Ascending aorta (tissue), 2 donors: ENCODE measurements around the gene TLX3. TPM values are rescaled to one million over a fixed set of nuclear protein-coding genes. Genes with fewer than 3 reads are reported as not detected.

Experiments
- DNase-seq, 2 donors: peaks; one replicate each; pipeline ENCODE4 v3.0.0-alpha.2; 2019; ENCODE audit warnings: low spot score in 2 of 2
- H3K27ac ChIP-seq, 2 donors: fragments of 200-600 bp; sonication (generic); one replicate each; pipeline ENCODE4 v1.5.1; 2016 to 2017; ENCODE audit warnings: mild to moderate bottlenecking in 1 of 2
- H3K27me3 ChIP-seq: fragments of 200-600 bp; sonication (generic); one replicate; pipeline ENCODE4 v1.5.1; 2017
- H3K36me3 ChIP-seq, 2 donors: fragments of 200-600 bp; sonication (generic); one replicate each; pipeline ENCODE4 v1.5.1; 2016
- H3K4me1 ChIP-seq, 2 donors: fragments of 200-600 bp; sonication (generic); one replicate each; pipeline ENCODE4 v1.5.1; 2016 to 2017; ENCODE audit warnings: mild to moderate bottlenecking in 1 of 2
- H3K4me3 ChIP-seq, 2 donors: fragments of 200-600 bp; sonication (generic); one replicate each; pipeline ENCODE4 v1.5.1; 2016 to 2017; ENCODE audit warnings: mild to moderate bottlenecking in 1 of 2
- H3K9me3 ChIP-seq, 2 donors: fragments of 200-600 bp; sonication (generic); one replicate each; pipeline ENCODE4 v1.5.1; 2016
- CTCF ChIP-seq, 3 experiments: fragments of 200-600 bp in 2 of 3; fragments of 450-650 bp in 1 of 3; sonication (generic) in 2 of 3; IDR thresholded peaks; one replicate each; pipeline ENCODE4 v1.5.1; 2016 to 2019; ENCODE audit warnings: antibody characterized with exemption in 3 of 3, mild to moderate bottlenecking in 1 of 3, moderate library complexity in 1 of 3
- intact Hi-C: fragments of 100-400 bp; cut with DNase I; formaldehyde crosslinking; loops from one replicate; pipeline ENCODE4 v1.15.1; 2023
- total RNA-seq: library from RNA; depleted of rRNA; stranded (reverse); fragments of >200 nt; gene quantifications from one replicate; pipeline ENCODE4 v1.1.0, GENCODE V29; 2016

The TLX3 gene
- not detected for total RNA-seq

DNA sequence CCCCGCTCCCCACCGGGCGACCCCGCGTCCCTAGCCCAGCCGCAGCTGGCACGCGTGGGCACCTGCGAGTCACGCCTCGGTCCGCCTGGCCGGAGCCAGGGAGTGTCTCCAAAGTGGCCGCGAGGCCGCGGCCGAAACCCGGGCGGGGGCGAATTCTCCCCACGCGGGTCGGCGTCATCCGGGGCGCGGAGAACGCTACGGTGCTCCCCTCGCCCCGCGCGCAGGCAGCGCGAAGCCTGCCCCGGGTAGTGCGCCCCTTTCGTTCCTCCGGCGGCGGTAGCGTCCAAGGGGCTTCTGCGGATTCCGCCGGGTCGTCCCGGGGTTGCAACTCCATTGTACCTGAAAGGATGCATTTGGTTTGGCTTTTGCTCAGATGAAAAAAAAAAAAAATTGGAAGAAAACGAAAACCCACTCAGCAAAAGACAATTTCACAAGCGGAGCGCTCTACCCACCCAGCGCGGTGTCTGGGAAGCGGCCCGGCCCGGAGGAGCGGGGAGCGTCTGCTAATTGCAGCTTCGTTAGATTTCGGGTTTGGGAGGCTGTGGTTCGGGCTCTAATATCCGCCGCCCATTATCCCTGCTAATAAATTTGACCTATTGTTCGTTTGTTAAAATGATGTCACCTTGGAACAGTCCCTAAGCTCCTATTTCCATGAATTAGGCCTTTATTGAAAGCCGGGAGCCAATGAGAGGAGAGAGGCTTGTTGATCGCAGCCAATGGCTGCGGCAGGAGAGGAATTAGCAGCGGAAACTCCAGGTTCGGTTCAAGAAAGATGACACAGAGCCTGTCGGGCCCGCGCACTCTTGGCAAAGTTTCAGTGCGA, at the start of gene TLX3:
Gene TLX3 (plus strand): TSS at position 796 of the 823 bp plus-strand sequence. CDS start 118 bp downstream, outside the sequence.
- H3K36me3 ChIP-seq = no peaks in the 10 kb centered on the region
- H3K27ac ChIP-seq = no peak within 1 kb of the TSS
- no peak for TF ChIP-seq CTCF (IDR thresholded peaks at IDR 0.05)
- H3K27me3 ChIP-seq = peaks cover 43% of the 10 kb centered on the region
- intact Hi-C loops = no loop called here
- H3K9me3 ChIP-seq = no peaks in the 10 kb centered on the region
- peaks cover 5 to 22% of the 10 kb centered on the region in 2 donors for H3K4me1 ChIP-seq
- DNase-seq = no peak
- peak within 1 kb of the TSS in 1 of 2 donors; percentile 16 for H3K4me3 ChIP-seq

GRCh38 chr5:171261361-171261760, 47.7 kb upstream of the TLX3 start:
- Histone ChIP-seq H3K4me3 (no peak overlapping the region), H3K27me3 (no peaks in the 10 kb centered on the region), H3K36me3 (no peaks in the 10 kb centered on the region), H3K4me1 (no peaks in the 10 kb centered on the region), H3K9me3 (no peaks in the 10 kb centered on the region), H3K27ac (no peak overlapping the region)
- no peak for TF ChIP-seq CTCF (IDR thresholded peaks at IDR 0.05)
- DNase-seq = no peak
- intact Hi-C loops = no loop called here

- no peak for DNase-seq
- Histone ChIP-seq H3K9me3 (no peaks in the 10 kb centered on the region), H3K4me3 (no peak overlapping the region), H3K27ac (no peak overlapping the region), H3K27me3 (no peaks in the 10 kb centered on the region), H3K4me1 (no peaks in the 10 kb centered on the region), H3K36me3 (no peaks in the 10 kb centered on the region)
- TF ChIP-seq CTCF (IDR thresholded peaks at IDR 0.05) = no peak
- intact Hi-C loops = no loop called here
Measured at GRCh38 chr5:171261904-171262303, 47.1 kb upstream of the TLX3 start.

GRCh38 chr5:171263181-171263580, 45.9 kb upstream of the TLX3 start:
- H3K4me1 ChIP-seq = no peaks in the 10 kb centered on the region
- H3K27me3 ChIP-seq = no peaks in the 10 kb centered on the region
- no peak for TF ChIP-seq CTCF (IDR thresholded peaks at IDR 0.05)
- intact Hi-C loops = no loop called here
- DNase-seq = no peak
- no peak overlapping the region for H3K27ac ChIP-seq
- H3K4me3 ChIP-seq = no peak overlapping the region
- no peaks in the 10 kb centered on the region for H3K9me3 ChIP-seq
- H3K36me3 ChIP-seq = no peaks in the 10 kb centered on the region

GRCh38 chr5:171264843-171265242, 44.2 kb upstream of the TLX3 start:
- Histone ChIP-seq H3K27ac (no peak overlapping the region), H3K4me1 (no peaks in the 10 kb centered on the region), H3K36me3 (no peaks in the 10 kb centered on the region), H3K27me3 (no peaks in the 10 kb centered on the region), H3K9me3 (no peaks in the 10 kb centered on the region), H3K4me3 (no peak overlapping the region)
- no peak for TF ChIP-seq CTCF (IDR thresholded peaks at IDR 0.05)
- DNase-seq = no peak
- intact Hi-C loops = no loop called here
